Activated CD4-positive, alpha-beta T cell treated with anti-CD3 and anti-CD28 coated beads, Interleukin-2, amount 10 ng/mL, durations not matched to agents 24 days and 14 days (primary cell): Measurements from ENCODE around the gene ST6GALNAC3. TPM values are rescaled to one million over a fixed set of nuclear protein-coding genes. Genes with fewer than 3 reads are reported as not detected.

Experiments used
- DNase-seq: peaks from one replicate; pipeline ENCODE4 v3.0.0; 2022
- H3K27ac Mint-ChIP-seq: one replicate; pipeline ENCODE4 v1.8.0; 2022; ENCODE audit warnings: mild to moderate bottlenecking, mixed read lengths
- H3K27me3 Mint-ChIP-seq: one replicate; pipeline ENCODE4 v1.8.0; 2022; ENCODE audit warnings: mixed read lengths
- H3K36me3 Mint-ChIP-seq: one replicate; pipeline ENCODE4 v1.8.0; 2022; ENCODE audit warnings: low read depth, mild to moderate bottlenecking, mixed read lengths
- H3K4me1 Mint-ChIP-seq: one replicate; pipeline ENCODE4 v1.8.0; 2021; ENCODE audit warnings: mixed read lengths
- H3K4me3 Mint-ChIP-seq: one replicate; pipeline ENCODE4 v1.8.0; 2022; ENCODE audit warnings: mild to moderate bottlenecking, moderate library complexity, mixed read lengths
- H3K9me3 Mint-ChIP-seq: one replicate; pipeline ENCODE4 v1.8.0; 2021; ENCODE audit warnings: mixed read lengths
- intact Hi-C: fragments of 100-400 bp; cut with micrococcal nuclease; formaldehyde crosslinking; loops from one replicate; pipeline ENCODE4 v1.15.1; 2023
- total RNA-seq: library from RNA; stranded (reverse); gene quantifications from 2 replicates; pipeline ENCODE4 v1.2.3, GENCODE V29; 2022

Gene ST6GALNAC3
- total RNA-seq, 1 donor from 2014 or later = 0.28 TPM

DNA sequence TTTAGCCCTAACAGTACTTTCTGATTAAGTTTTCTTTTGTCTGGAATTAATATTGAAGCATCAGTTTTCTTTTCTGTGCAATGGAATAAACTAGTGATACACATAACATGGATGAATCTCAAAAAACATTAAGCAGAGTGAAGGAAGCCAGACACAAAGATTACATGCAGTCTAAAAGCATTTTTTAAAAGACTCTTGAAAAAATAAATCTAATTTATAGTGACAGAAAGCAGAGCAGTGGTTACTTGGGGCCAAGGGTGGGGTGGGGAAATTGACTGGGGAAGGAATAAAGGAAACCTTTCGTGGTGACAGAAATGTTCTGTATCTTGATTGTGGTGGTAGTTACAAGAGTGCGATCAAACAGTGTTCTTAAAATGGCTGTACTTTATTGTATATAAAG lies 20.2 kb upstream of the ST6GALNAC3 start:
- peaks cover 9% of the 10 kb centered on the region for H3K27me3 Mint-ChIP-seq
- no peak overlapping the region for H3K4me3 Mint-ChIP-seq
- no peak for DNase-seq
- no peaks in the 10 kb centered on the region for H3K9me3 Mint-ChIP-seq
- H3K4me1 Mint-ChIP-seq = peaks cover 4% of the 10 kb centered on the region
- H3K27ac Mint-ChIP-seq = no peak overlapping the region
- H3K36me3 Mint-ChIP-seq = no peaks in the 10 kb centered on the region
- intact Hi-C loops = no loop called here

DNA sequence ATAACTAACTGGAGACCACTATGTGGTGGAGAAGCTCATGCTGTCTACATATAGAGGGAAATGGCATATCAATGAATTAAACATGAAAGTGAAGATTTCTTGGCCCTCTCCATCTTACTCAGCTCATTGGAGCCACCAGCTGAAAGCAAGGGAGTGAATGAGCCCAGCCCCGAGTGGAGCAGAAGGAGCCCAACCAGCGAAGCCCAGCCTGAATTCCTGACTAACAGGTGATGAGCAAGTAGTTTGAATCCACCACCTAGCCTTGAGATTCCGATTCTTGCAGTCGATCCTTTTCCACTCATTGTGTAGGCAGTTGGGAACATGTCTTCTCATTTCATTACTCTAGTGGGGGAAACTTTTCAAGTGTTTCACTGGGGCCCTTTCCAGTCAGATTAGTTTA lies 18.6 kb upstream of the ST6GALNAC3 start:
- Mint-ChIP-seq H3K27me3 (peaks cover 9% of the 10 kb centered on the region), H3K4me3 (no peak overlapping the region), H3K27ac (no peak overlapping the region)

DNA sequence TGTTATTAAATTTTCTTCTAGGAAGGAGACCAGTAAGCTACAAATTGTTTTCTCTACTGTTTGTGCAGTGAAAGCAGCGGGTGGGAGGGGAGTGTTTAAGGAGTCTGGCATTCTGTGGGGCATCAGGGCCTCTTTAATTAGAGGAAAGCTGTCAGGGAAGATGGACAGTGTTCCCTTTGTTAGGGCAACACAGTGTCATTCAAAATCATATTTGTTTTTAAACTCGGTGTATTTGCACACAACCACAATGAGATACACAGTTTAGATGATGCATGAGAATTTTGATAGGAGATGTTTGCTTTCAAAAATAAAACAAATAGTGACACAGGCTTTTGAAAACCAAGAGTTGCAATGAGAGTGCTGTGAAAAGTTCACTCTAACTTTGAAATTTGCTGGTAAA lies 15.1 kb upstream of the ST6GALNAC3 start:
- DNase-seq = no peak
- intact Hi-C loops = no loop called here
- Mint-ChIP-seq H3K9me3 (no peaks in the 10 kb centered on the region), H3K27ac (no peak overlapping the region), H3K4me3 (no peak overlapping the region), H3K36me3 (no peaks in the 10 kb centered on the region), H3K4me1 (no peaks in the 10 kb centered on the region), H3K27me3 (peaks cover 9% of the 10 kb centered on the region)

More for the DNA sequence above, 18.6 kb upstream of the ST6GALNAC3 start:
- no peak for DNase-seq
- Mint-ChIP-seq H3K9me3 (no peaks in the 10 kb centered on the region), H3K36me3 (no peaks in the 10 kb centered on the region), H3K4me1 (peaks cover 4% of the 10 kb centered on the region)
- intact Hi-C loops = no loop called here

DNA sequence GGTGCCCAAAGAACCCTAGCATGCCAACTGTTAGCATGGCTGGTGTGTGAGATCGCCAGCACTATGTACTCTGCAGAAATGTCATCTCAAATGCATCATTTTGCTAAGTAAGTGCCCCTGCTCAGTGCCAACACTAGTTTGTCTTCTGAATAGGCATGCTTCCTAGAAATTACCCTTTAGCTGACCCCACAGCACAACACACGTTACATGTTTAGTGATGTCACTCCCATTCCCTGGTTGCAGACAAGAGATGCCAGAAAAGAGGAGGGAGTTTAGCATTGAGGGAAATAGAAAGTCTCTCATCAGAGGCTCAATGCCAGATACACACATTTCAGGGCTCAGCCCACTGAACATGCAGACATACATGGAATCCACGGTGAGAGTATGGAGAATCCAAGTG lies 9.3 kb upstream of the ST6GALNAC3 start:
- no peak overlapping the region for H3K4me3 Mint-ChIP-seq
- H3K4me1 Mint-ChIP-seq = no peaks in the 10 kb centered on the region
- no peak for DNase-seq
- H3K27ac Mint-ChIP-seq = no peak overlapping the region
- peaks cover 13% of the 10 kb centered on the region for H3K27me3 Mint-ChIP-seq
- no peaks in the 10 kb centered on the region for H3K36me3 Mint-ChIP-seq
- intact Hi-C loops = no loop called here
- H3K9me3 Mint-ChIP-seq = no peaks in the 10 kb centered on the region

DNA sequence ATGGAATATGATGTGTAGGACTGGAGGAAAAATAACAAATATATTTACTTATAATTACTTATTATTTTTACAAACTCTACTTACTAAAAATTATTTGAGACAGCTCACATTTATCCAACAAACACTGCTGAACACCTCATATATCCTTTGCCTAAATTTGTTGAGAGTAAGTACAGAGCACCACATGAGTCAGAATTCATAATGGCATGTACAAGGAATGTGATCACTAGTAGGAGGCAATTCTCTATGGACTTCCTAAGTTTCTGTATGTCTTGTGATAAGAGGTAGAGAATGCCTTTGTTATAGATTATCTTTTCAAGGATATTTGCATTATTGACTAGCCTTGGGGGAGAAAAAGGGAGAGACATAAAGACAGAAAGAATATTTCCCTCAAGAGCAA lies 8.2 kb upstream of the ST6GALNAC3 start:
- Mint-ChIP-seq H3K4me1 (no peaks in the 10 kb centered on the region), H3K9me3 (no peaks in the 10 kb centered on the region), H3K36me3 (no peaks in the 10 kb centered on the region), H3K27ac (no peak overlapping the region), H3K27me3 (peaks cover 13% of the 10 kb centered on the region), H3K4me3 (no peak overlapping the region)
- intact Hi-C loops = no loop called here
- no peak for DNase-seq

DNA sequence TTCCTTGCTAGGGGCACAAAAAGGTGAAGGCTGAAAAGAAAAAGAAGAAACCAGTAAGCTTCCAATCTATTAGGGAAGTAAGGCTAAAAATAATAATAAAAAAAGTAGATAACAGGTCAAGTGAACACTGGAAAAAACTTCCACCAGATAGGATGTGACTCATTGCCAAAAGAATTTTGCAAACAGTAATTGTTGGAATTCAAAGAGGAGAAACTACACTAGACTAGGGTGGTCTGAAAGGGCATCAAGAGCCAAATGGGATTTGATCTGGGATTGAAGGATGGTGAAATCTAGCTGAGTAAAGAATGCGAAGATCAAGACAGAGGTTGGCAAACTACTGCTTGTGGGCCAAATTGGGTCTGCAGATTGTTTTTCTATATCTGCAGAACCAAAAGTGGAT lies 6.0 kb upstream of the ST6GALNAC3 start:
- peaks cover 22% of the 10 kb centered on the region for H3K27me3 Mint-ChIP-seq
- no peak for DNase-seq
- H3K27ac Mint-ChIP-seq = no peak overlapping the region
- H3K36me3 Mint-ChIP-seq = no peaks in the 10 kb centered on the region
- H3K9me3 Mint-ChIP-seq = no peaks in the 10 kb centered on the region
- H3K4me1 Mint-ChIP-seq = no peaks in the 10 kb centered on the region
- intact Hi-C loops = no loop called here
- no peak overlapping the region for H3K4me3 Mint-ChIP-seq

DNA sequence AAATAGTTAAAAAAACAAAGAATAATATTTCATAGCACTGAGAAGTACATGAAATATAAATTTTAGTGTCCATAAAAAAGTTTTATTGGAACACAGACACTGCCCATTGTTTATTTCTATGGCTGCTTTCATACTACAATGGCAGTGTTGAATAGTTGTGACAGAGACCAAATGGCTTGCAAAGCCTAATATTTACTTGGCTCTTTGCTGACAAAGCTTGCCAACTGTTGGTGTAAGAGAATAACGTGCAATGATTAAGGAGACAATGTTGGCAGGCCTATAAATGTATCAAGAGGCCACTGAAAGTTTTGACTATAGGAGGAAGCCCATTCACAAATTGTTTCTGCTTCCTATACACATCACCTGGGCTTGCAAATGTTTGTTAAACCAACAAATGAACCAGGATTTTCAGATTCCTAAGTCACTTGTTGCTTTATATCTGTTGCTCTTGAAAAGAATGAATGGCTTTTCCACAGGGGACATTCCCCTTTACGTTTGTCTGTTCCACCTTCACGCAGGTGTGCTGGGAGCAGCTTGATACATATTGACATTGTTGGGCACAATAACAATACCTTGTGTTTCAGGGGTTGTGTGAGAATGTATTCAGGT lies 5.5 kb upstream of the ST6GALNAC3 start:
- H3K9me3 Mint-ChIP-seq = no peaks in the 10 kb centered on the region
- peaks cover under 1% of the 10 kb centered on the region for H3K4me1 Mint-ChIP-seq
- no peak for DNase-seq
- H3K27me3 Mint-ChIP-seq = peaks cover 21% of the 10 kb centered on the region
- H3K36me3 Mint-ChIP-seq = no peaks in the 10 kb centered on the region
- no peak overlapping the region for H3K4me3 Mint-ChIP-seq
- intact Hi-C loops = no loop called here
- H3K27ac Mint-ChIP-seq = no peak overlapping the region

DNA sequence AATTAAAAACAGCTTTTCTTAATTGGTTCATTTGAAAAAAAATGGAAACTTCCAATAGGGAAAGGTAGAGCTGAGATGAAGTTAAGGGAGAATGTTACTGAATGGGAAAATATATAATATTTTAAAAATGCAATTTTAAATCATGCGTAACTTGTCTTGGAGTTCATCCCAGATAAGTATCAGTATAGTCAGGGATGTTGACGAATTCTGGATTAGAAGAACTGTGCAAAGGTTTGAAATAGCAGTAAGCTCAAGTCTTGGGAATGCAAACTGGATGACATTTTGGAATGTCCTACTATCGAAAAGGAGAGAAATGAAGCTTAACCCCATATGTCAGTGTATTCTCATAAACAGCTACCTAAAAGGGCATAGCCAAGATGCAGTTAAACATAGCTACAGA lies 4.0 kb upstream of the ST6GALNAC3 start:
- peaks cover 22% of the 10 kb centered on the region for H3K27me3 Mint-ChIP-seq
- no peak for DNase-seq
- intact Hi-C loops = loop anchor here (5.0 to 10.0 kb wide), 3 partner anchors 76 to 348 kb away; partner anchors contain the start of gene ACADM

DNA sequence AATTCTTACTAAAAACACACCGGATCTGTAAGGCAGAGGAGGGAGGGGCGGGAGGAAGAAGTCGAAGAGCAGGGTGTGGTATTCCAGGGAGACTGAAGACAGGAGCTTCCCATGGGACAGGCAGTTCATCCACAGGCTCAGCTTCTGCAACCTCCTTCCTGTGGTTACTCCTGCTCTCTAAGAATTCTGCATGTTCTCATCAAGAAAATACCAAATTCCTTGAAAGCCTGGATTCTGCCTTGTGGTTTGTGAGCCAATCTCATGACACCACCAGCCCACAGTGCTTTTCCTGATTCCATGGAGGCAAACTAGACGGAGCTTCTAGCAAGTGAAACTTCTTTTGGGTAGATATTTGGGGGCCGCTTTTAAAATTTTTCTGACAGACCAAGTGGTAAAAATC lies 1.1 kb upstream of the ST6GALNAC3 start:
- intact Hi-C loops = loop anchor here (5.0 to 10.0 kb wide), 3 partner anchors 79 to 351 kb away; partner anchors contain the start of gene ACADM
- Mint-ChIP-seq H3K4me3 (no peak overlapping the region), H3K27me3 (peaks cover 17% of the 10 kb centered on the region)

More for the DNA sequence above, 4.0 kb upstream of the ST6GALNAC3 start:
- no peaks in the 10 kb centered on the region for H3K9me3 Mint-ChIP-seq
- H3K4me3 Mint-ChIP-seq = no peak overlapping the region
- peaks cover 11% of the 10 kb centered on the region for H3K4me1 Mint-ChIP-seq
- no peaks in the 10 kb centered on the region for H3K36me3 Mint-ChIP-seq
- H3K27ac Mint-ChIP-seq = no peak overlapping the region

DNA sequence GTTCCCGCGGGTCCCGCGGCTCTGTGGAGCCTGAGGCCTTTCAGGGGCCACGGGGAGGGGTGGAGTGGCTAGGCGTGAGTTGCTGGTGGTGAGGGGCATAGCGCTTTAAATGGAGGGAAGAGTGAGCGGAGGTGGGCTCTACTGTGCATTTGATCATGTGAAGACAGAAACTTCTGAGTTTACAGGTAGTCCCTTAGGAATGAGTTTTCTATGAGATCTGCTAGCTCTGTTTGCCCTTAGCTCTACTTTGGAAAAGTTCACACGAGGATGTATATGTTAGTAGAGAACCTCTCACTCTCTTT lies 593 bp downstream of the ST6GALNAC3 start:
- H3K9me3 Mint-ChIP-seq = no peaks in the 10 kb centered on the region
- peak overlapping the region; percentile 86 for H3K4me3 Mint-ChIP-seq
- intact Hi-C loops = loop anchor here (10.0 kb wide), 2 partner anchors 80 to 180 kb away; no protein-coding TSS in a partner anchor
- H3K36me3 Mint-ChIP-seq = no peaks in the 10 kb centered on the region
- H3K27me3 Mint-ChIP-seq = peaks cover 20% of the 10 kb centered on the region
- peaks cover 13% of the 10 kb centered on the region for H3K4me1 Mint-ChIP-seq
- no peak for DNase-seq
- no peak overlapping the region for H3K27ac Mint-ChIP-seq

More for the DNA sequence above, 1.1 kb upstream of the ST6GALNAC3 start:
- Mint-ChIP-seq H3K4me1 (peaks cover 13% of the 10 kb centered on the region), H3K9me3 (no peaks in the 10 kb centered on the region), H3K36me3 (no peaks in the 10 kb centered on the region), H3K27ac (no peak overlapping the region)
- DNase-seq = no peak

DNA sequence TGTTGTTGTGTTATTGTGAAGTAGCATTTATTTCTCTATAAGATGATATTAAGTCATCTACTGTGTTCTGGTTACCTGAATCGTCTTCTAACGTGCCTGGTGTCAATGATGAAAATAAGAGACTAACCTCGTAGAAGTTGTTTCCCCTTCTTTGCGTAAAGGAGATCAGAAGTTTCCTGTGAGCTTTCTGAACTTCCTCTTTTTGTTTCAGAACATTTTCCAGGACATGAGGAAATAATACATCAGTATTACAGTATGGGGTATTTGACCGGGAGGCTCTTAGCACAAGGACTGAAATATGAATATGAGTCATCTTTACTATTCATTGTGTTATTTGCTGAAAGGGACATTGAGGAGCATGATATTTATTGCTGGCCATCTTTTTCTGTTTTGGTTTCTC lies 1.3 kb downstream of the ST6GALNAC3 start:
- peak overlapping the region; percentile 86 for H3K4me3 Mint-ChIP-seq
- DNase-seq = no peak
- intact Hi-C loops = loop anchor here (10.0 kb wide), 2 partner anchors 81 to 179 kb away; no protein-coding TSS in a partner anchor
- H3K9me3 Mint-ChIP-seq = no peaks in the 10 kb centered on the region
- peaks cover 20% of the 10 kb centered on the region for H3K27me3 Mint-ChIP-seq
- H3K4me1 Mint-ChIP-seq = peaks cover 13% of the 10 kb centered on the region
- H3K27ac Mint-ChIP-seq = no peak overlapping the region
- H3K36me3 Mint-ChIP-seq = no peaks in the 10 kb centered on the region

DNA sequence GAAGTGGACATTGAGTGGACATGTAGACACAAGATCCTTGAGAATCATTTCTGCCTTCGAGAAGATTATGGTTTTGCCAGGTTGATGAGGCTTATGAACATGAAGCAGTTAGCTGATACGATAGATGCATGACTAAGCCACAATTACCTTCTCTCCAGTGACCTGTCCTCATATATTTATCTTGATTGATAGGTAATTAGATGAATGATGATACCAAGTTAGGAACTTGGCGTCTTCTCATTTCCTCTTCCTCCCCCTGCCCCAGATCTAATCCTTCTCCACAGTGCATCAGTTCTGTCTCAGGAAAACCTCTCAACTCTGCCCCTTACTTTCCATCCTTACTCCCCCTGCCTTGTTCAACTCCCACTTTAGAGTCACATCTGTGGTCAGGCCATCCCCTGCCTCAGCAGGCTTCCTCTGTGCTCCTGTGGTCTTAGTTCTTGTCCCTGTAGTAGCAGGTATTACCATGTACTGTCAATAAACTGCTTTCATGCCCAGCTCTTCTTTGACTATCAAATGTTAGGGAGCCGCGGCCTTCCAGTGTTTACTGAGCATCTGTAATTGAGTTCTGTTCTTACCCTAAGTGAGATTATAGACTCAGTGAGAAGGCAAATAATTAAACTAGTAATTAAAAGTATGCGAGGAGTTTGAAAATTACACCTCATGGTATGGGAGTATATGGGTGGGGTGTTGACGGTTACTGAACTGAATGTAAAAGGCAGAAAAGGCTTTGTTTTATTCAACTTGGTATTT lies 5.1 kb downstream of the ST6GALNAC3 start:
- Mint-ChIP-seq H3K9me3 (no peaks in the 10 kb centered on the region), H3K4me3 (no peak overlapping the region), H3K27ac (no peak overlapping the region), H3K36me3 (no peaks in the 10 kb centered on the region), H3K4me1 (peaks cover 9% of the 10 kb centered on the region), H3K27me3 (peaks cover 7% of the 10 kb centered on the region)
- no peak for DNase-seq
- intact Hi-C loops = loop anchor here (10.0 kb wide), 2 partner anchors 85 to 175 kb away; no protein-coding TSS in a partner anchor

DNA sequence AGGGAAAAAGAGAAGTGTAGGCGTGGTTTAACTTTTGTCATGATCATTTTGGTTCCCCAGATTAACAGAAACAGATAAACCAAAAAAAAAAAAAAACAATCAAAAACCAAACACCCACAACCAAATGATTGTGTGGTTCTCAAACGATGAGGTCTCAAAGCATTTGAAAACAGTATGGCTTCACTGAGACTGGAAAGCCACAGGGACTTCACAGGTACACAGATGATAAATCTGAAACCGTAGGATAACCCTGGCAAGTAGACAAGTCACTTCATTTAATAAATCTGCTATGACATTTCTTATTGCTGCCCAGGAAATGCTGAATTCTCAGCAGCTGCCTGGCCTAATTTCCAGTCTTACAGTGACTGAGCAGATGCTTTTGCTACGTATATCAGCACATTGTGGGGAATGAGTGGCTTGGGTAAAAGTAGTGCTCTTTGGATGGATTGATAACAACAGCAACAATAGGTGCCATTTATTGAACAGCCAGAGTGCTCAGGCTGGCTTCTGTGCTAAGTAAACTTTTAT lies 6.1 kb downstream of the ST6GALNAC3 start:
- no peak overlapping the region for H3K4me3 Mint-ChIP-seq
- no peaks in the 10 kb centered on the region for H3K36me3 Mint-ChIP-seq
- H3K9me3 Mint-ChIP-seq = no peaks in the 10 kb centered on the region
- intact Hi-C loops = no loop called here
- H3K27me3 Mint-ChIP-seq = peaks cover 3% of the 10 kb centered on the region
- no peak for DNase-seq
- H3K27ac Mint-ChIP-seq = no peak overlapping the region
- H3K4me1 Mint-ChIP-seq = peaks cover 2% of the 10 kb centered on the region

DNA sequence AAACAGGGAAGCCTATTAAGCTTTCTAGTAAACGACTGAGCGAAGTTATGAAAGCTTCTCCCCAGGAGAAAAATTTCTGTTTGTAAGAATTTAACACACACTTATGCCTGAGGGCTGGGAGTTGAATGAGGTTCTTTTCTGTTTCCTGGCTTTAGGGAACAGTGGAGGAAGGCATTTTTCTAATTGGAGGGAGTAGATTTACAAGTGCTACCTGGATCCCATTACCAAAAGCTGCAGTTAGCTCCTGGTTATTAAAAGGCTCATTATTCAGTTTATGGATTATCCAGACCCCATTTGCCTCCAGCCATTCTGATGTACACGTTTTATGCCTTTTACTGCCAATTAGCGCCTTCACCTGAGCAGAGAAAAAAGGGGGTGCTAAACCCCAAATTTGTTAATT lies 7.5 kb downstream of the ST6GALNAC3 start:
- Mint-ChIP-seq H3K4me1 (no peaks in the 10 kb centered on the region), H3K9me3 (no peaks in the 10 kb centered on the region), H3K36me3 (no peaks in the 10 kb centered on the region), H3K27ac (no peak overlapping the region), H3K27me3 (peaks cover 3% of the 10 kb centered on the region), H3K4me3 (no peak overlapping the region)
- DNase-seq = no peak
- intact Hi-C loops = no loop called here
